PC-3 (cell line): ENCODE measurements around the gene LYRM4. TPM values are rescaled to one million over a fixed set of nuclear protein-coding genes. Genes with fewer than 3 reads are reported as not detected.

ENCODE experiments used
- ATAC-seq: fragments of 200-7000 bp; cut with Tn5 transposase; 2 replicates; pipeline ENCODE4 v1.9.1; 2020; ENCODE audit warnings: mild to moderate bottlenecking, moderate library complexity
- BruUV-seq: library from RNA; stranded (reverse); fragments of 400-500 nt; replicated peaks from 2 replicates; lab custom pipeline; 2021; lab: Mats Ljungman, UMichigan
- CTCF ChIA-PET: fragments of 300-600 bp; sonication (Branson Sonifier 250); formaldehyde crosslinking; loops from one replicate; lab custom pipeline; 2022; ENCODE audit warnings: antibody characterized with exemption; lab: Charles Lee
- POLR2A ChIA-PET: fragments of 300-600 bp; sonication (Branson Sonifier 250); formaldehyde crosslinking; loops from one replicate; lab custom pipeline; 2022; ENCODE audit warnings: antibody characterized with exemption; ENCODE audit not compliant: unreplicated experiment; lab: Charles Lee
- DNase-seq: peaks from one replicate; pipeline ENCODE4 v3.0.0-alpha.2; 2015
- H2AFZ ChIP-seq: fragments of 300-600 bp; sonication (generic); 2 replicates; pipeline ENCODE4 v1.6.0; 2016; ENCODE audit warnings: antibody characterized with exemption, low read length
- H3F3A ChIP-seq: fragments of 300-600 bp; sonication (generic); one replicate; pipeline ENCODE4 v1.6.0; 2017; ENCODE audit warnings: antibody characterized with exemption, low read length, control low read depth, mild to moderate bottlenecking; ENCODE audit not compliant: unreplicated experiment
- H3K27ac ChIP-seq: fragments of 300-600 bp; sonication (generic); 2 replicates; pipeline ENCODE4 v1.5.1; 2016; ENCODE audit warnings: mild to moderate bottlenecking, low read length
- H3K27me3 ChIP-seq: fragments of 300-600 bp; sonication (generic); 2 replicates; pipeline ENCODE4 v1.6.1; 2016; ENCODE audit warnings: low read length, mixed read lengths
- H3K36me3 ChIP-seq: fragments of 300-600 bp; sonication (generic); 2 replicates; pipeline ENCODE4 v1.6.1; 2016; ENCODE audit warnings: low read depth, mixed run types, low read length, mixed read lengths
- H3K4me1 ChIP-seq: fragments of 300-600 bp; sonication (generic); 2 replicates; pipeline ENCODE4 v1.5.1; 2016; ENCODE audit warnings: low read length; ENCODE audit not compliant: insufficient read depth
- H3K4me2 ChIP-seq: fragments of 300-600 bp; sonication (generic); 2 replicates; pipeline ENCODE4 v1.6.0; 2016; ENCODE audit warnings: low read length
- H3K4me3 ChIP-seq: fragments of 300-600 bp; sonication (generic); 2 replicates; pipeline ENCODE4 v1.5.1; 2016; ENCODE audit warnings: mild to moderate bottlenecking, low read length, mixed read lengths
- H3K79me2 ChIP-seq: fragments of 300-600 bp; sonication (generic); 2 replicates; pipeline ENCODE4 v1.6.1; 2017; ENCODE audit warnings: low read length, mixed read lengths
- H3K9ac ChIP-seq: fragments of 300-600 bp; sonication (generic); 2 replicates; pipeline ENCODE4 v1.6.0; 2016; ENCODE audit warnings: mild to moderate bottlenecking, low read length
- H3K9me2 ChIP-seq: fragments of 300-600 bp; sonication (generic); replicated peaks from 2 replicates; pipeline ENCODE4 v1.6.1; 2016; ENCODE audit warnings: mixed run types, low read length, mixed read lengths
- H3K9me3 ChIP-seq: fragments of 300-600 bp; sonication (generic); 2 replicates; pipeline ENCODE4 v1.6.1; 2016; ENCODE audit warnings: low read length, mixed read lengths
- H4K20me1 ChIP-seq: fragments of 300-600 bp; sonication (generic); 2 replicates; pipeline ENCODE4 v1.6.1; 2016; ENCODE audit warnings: low read length, mixed read lengths
- CTCF ChIP-seq: fragments of 300-600 bp; sonication (generic); conservative IDR thresholded peaks from 2 replicates; pipeline ENCODE4 v1.5.1; 2017; ENCODE audit warnings: antibody characterized with exemption, low read depth, mild to moderate bottlenecking, low read length
- EZH2 ChIP-seq: fragments of 300-600 bp; sonication (generic); IDR thresholded peaks from one replicate; pipeline ENCODE4 v1.6.1; 2017; ENCODE audit warnings: antibody characterized with exemption, mild to moderate bottlenecking, low read length; ENCODE audit not compliant: unreplicated experiment
- EZH2phosphoT487 ChIP-seq: fragments of 300-600 bp; sonication (generic); IDR thresholded peaks from 2 replicates; pipeline ENCODE4 v1.6.1; 2018; ENCODE audit warnings: mild to moderate bottlenecking, antibody characterized with exemption, low read length, borderline replicate concordance
- intact Hi-C: fragments of 100-400 bp; cut with micrococcal nuclease; formaldehyde crosslinking; loops from 2 replicates; pipeline ENCODE4 v1.9.0; 2023
- total RNA-seq: library from RNA; depleted of rRNA; stranded (reverse); fragments of >200 nt; gene quantifications from 2 replicates; pipeline ENCODE4 v1.2.3, GENCODE V29; 2014

The LYRM4 gene
- total RNA-seq, 1 experiment from 2014 or later, result 27.7 TPM

DNA sequence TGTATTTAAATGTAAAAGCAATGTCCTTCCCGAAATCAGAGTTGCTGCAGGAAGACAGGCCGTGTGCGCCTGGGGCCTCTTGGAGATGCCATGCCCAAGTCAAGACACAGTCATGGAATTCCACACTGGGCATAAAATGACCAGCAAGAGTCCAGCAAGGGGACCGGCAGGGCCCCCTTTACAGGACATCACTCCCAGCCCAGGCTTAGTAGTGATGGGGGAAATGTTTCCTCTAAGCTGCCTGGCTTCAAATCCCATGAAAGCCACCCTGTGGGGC is 177.5 kb downstream of the LYRM4 start:
- H3K9me3 ChIP-seq, result no peaks in the 10 kb centered on the region
- ATAC-seq (no peak), DNase-seq (no peak)
- no peak overlapping the region for H2AFZ ChIP-seq
- H3K36me3 ChIP-seq, result no peaks in the 10 kb centered on the region
- peak overlapping the region; percentile 25 for H3K27ac ChIP-seq
- no peaks in the 10 kb centered on the region for H3K79me2 ChIP-seq
- POLR2A ChIA-PET, result no interaction called here
- H3K27me3 ChIP-seq, result no peaks in the 10 kb centered on the region
- H3K9ac ChIP-seq, result no peak overlapping the region
- H3K4me2 ChIP-seq, result no peak overlapping the region; the same call in 1 of the 2 replicates
- H3F3A ChIP-seq, result no peaks in the 10 kb centered on the region
- no peaks in the 10 kb centered on the region for H4K20me1 ChIP-seq
- peaks cover 35% of the 10 kb centered on the region for H3K4me1 ChIP-seq
- CTCF ChIA-PET, result no interaction called here
- intact Hi-C loops, result no loop called here
- H3K4me3 ChIP-seq, result no peak overlapping the region
- no peaks in the 10 kb centered on the region for H3K9me2 ChIP-seq
- BruUV-seq, result no TSS peak
- TF ChIP-seq EZH2, result no peak
- no peak for TF ChIP-seq EZH2phosphoT487
- no peak for TF ChIP-seq CTCF

DNA sequence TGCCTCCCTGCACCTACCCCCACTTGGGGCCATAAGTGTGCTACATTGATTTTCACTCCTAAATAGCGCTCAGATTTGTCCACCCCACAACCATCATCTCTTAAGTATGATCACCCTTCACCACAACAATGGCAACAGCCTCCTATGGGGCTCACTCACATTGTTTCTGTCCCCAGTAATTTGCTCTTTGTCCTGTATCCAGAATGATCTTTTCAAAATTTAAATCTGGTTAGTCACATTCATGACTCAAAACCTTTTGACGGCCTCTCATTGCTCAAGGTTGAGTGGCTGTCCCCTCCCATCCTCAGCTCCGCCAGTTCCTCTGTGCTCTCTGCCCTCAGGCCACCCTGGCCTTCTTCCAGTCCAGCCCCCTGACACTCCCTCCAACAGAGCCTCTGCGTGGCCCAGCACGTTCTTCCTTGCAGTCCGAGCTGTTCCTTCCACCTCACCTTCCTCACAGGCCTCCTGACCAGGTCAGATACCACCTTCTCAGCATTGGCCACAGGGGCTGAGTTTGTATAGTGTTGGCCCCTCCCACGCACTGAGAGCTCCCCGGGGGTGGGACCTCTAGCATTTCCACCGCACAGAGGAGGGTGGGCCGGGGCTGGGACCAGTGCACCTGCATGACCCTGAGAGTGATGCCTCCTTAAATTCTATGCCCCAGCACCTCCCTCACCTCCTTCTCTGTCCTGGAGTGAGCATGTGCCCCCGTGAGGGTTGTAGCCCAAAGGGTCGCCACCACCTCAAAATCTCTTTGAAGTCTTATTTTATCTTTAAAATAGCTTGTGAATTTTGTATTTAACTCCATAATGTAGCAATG is 178.1 kb downstream of the LYRM4 start:
- H3K4me2 ChIP-seq, result peak overlapping the region; percentile 63
- H3K79me2 ChIP-seq, result no peaks in the 10 kb centered on the region
- H3K9me2 ChIP-seq, result no peaks in the 10 kb centered on the region
- H3K9ac ChIP-seq, result 0 out of 2 replicates have a peak overlapping the region, but pooled peaks have one; percentile 14
- H3K27me3 ChIP-seq, result no peaks in the 10 kb centered on the region
- no peaks in the 10 kb centered on the region for H3K9me3 ChIP-seq
- intact Hi-C loops, result loop anchor here (1.0 kb wide), 1 partner anchor 34 kb away; no protein-coding TSS in a partner anchor
- H3K4me3 ChIP-seq, result 0 out of 2 replicates have a peak overlapping the region, but pooled peaks have one; percentile 22
- ATAC-seq, result peak; percentile 64
- H2AFZ ChIP-seq, result no peak overlapping the region
- no peak for TF ChIP-seq EZH2
- no peak for TF ChIP-seq EZH2phosphoT487
- no peak for TF ChIP-seq CTCF
- H3K36me3 ChIP-seq, result no peaks in the 10 kb centered on the region
- ChIA-PET POLR2A (no interaction called here), CTCF (no interaction called here)
- no TSS peak for BruUV-seq
- H4K20me1 ChIP-seq, result no peaks in the 10 kb centered on the region
- peaks cover 35% of the 10 kb centered on the region for H3K4me1 ChIP-seq
- H3K27ac ChIP-seq, result peak overlapping the region; percentile 64
- peak; percentile 98 for DNase-seq
- H3F3A ChIP-seq, result no peaks in the 10 kb centered on the region

DNA sequence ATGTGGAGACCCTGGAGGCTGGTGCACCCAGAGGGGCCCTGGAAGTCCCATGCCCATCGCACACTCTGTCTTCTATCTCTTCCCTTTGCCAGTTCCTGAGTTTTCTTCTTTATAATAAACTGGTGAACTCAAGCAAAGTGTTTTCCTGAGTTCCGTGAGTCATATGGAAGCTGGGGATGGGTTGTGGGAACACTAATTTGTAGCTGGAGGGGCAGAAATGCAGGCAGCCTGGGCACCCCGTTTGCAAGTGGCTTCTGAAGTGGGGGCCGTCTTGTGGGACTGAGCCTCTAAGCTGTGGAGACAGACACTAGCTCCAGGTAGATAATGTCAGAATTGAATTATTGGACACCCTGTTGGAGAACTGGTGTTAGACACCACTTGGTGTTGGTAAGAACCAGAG is 178.8 kb downstream of the LYRM4 start:
- no peaks in the 10 kb centered on the region for H3F3A ChIP-seq
- peak overlapping the region; percentile 63 for H3K4me2 ChIP-seq
- no peaks in the 10 kb centered on the region for H3K79me2 ChIP-seq
- no peak for ATAC-seq
- H3K36me3 ChIP-seq, result no peaks in the 10 kb centered on the region
- peak overlapping the region; percentile 14; the same call in 1 of the 2 replicates for H3K9ac ChIP-seq
- DNase-seq, result peak; percentile 27
- intact Hi-C loops, result loop anchor here (1.0 kb wide), 1 partner anchor 34 kb away; no protein-coding TSS in a partner anchor
- no peaks in the 10 kb centered on the region for H3K9me3 ChIP-seq
- peak overlapping the region; percentile 64 for H3K27ac ChIP-seq
- H3K4me3 ChIP-seq, result 0 out of 2 replicates have a peak overlapping the region, but pooled peaks have one; percentile 22
- H3K9me2 ChIP-seq, result no peaks in the 10 kb centered on the region
- BruUV-seq, result no TSS peak
- H3K27me3 ChIP-seq, result no peaks in the 10 kb centered on the region
- CTCF ChIA-PET, result no interaction called here
- H2AFZ ChIP-seq, result no peak overlapping the region
- POLR2A ChIA-PET, result no interaction called here
- TF ChIP-seq CTCF (no peak), EZH2 (no peak), EZH2phosphoT487 (no peak)
- H3K4me1 ChIP-seq, result peaks cover 35% of the 10 kb centered on the region
- no peaks in the 10 kb centered on the region for H4K20me1 ChIP-seq
